Peyer's patch (tissue), 4 donors: ENCODE measurements around the gene TMEM123.
"Not testable (repeated sequence)": the region's sequence is repeated elsewhere in the genome, so short reads cannot be mapped to it uniquely, and the experiment has no call there.

ENCODE experiments used
- CTCF ChIP-seq, 6 experiments: fragments of 450-650 bp in 4 of 6; fragments of 200-600 bp in 2 of 6; sonication (generic) in 1 of 6; IDR thresholded peaks; one replicate each; pipeline ENCODE4 v1.5.1; 2017 to 2019; ENCODE audit warnings: antibody characterized with exemption in 6 of 6, mild to moderate bottlenecking in 3 of 6, moderate library complexity in 1 of 6
- POLR2A ChIP-seq, 2 donors: fragments of 450-650 bp; IDR thresholded peaks; one replicate each; pipeline ENCODE4 v1.5.1; 2017; ENCODE audit warnings: antibody characterized with exemption in 2 of 2, mild to moderate bottlenecking in 2 of 2, moderate library complexity in 2 of 2

GRCh38 chr11:102432560-102432959 lies 20.0 kb downstream of the TMEM123 start:
- not testable (repeated sequence) for TF ChIP-seq CTCF, POLR2A (IDR thresholded peaks at IDR 0.05)
